NCI-H1930 (cell line): Measurements from ENCODE around the gene EEF2KMT.
"Not testable (repeated sequence)": the region's sequence is repeated elsewhere in the genome, so short reads cannot be mapped to it uniquely, and the experiment has no call there.

Experiments
- DNase-seq, 2 experiments: peaks; one replicate each; lab custom pipeline; 2025; lab: John Stamatoyannopoulos, UW

EEF2KMT gene

DNA sequence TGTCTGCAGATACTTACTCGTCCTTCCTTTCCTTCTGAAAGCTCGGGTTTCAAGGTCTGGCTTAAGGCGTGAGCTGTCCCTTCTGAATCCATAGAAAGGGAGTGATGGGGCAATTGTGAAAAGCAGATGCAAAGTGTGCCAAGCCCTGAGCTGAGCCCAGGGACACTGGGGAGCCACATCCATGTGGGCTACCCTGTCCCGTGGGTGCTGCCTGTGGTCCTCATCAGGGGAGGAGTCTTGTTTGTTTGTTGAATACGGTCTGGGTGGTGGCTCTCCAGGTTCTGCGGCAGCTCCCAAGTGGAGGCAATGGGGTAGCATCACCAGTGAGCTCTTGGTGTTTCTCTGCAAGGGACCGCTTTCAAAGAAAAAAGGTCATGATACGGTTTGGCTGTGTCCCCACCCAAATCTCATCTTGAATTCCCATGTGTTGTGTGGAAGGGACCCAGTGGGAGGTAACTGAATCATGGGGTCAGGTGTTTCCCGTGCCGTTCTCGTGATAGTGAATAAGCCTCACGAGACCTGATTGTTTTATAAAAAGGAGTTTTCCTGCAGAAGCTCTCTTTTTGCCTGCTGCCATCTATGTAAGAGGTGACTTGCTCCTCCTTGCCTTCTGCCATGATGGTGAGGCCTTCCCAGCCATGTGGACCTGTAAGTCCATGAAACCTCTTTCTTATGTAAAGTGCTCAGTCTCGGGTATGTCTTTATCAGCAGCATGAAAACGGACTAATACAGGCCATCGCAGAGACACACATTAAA, 27.0 kb downstream of the EEF2KMT start:
- DNase-seq = no peak

DNA sequence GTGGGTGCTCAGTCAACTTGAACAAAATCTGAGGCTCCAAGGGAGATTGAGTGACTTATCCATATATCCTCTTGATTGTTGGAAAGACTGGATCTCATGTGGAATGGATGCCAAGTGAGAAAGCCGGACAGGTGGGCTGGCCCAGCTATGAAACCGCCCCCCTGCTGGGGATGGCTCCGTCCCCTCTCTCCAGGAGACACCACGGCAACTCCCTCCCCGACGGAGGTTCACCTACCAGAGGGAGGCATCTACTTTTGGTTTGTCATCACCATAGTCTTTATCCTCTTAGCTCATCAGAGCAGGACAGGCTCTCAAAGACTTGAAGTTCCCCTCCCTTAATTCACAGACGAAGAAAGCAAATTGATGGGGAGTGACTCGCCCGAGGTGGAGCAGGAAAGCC, 27.7 kb downstream of the EEF2KMT start:
- no peak for DNase-seq

DNA sequence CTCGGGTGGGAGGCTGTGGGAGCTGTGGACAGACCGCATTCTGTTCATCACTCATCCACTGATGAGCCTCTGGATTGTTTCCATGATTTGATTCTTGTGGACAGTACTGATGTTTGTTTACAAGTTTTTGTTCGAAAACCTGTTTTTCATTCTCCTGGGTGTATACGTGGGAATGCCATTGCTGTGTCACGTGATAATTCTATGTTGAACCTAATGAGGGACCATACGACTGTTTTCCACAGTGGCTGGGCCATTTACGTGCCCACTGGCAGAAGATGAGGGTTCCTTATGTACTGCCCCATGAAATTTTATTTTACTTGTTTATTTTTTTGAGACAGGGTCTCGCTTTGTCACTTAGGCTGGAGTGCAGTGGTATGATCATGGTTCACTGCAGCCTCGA, 28.5 kb downstream of the EEF2KMT start:
- no peak for DNase-seq

DNA sequence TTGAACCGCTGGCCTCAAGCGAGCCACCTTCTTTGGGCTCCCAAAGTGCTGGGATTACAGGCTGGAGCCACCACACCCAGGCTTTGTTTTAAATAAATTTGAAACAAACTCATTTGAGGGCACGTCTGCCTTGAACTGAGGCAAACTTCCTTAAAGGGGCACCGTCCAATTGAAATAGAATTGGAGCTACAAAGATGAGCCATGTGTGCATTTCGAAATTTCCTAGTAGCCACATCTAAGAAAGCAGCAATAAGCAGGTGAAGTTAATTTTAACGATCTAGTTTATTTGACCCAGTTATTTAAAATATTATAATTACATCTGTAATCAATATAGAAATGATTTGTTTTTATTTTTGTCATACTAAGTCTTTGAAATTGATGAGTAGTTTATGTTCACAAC, 31.1 kb downstream of the EEF2KMT start:
- DNase-seq = no peak

DNA sequence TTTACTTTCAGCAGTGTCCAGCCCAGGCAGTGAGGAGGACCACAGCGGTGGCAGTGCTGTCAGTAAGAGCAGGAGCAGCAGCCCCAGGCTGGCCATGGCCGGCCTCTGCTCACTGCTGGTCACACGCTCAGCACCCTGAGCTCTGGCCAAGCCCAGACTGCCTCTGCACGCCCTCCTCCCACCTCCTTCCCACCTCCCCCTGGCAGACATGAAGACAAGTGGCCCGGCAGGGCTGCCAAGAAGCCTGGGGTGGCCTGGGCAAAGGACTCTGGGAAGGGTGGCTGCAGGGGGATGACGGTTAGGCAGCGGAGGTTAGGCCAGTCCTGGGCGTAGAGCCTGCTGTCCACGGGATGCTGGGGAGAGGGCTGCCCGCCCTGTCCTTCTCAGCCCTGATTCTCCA, 31.8 kb downstream of the EEF2KMT start, which contains the start of gene C16orf89:
Gene C16orf89, minus strand, starts transcription at position 144 of the 400 bp plus-strand sequence. Its CDS starts 48 bp downstream, at position 96.
- DNase-seq = no peak

- DNase-seq = no peak
Measured at GRCh38 chr16:5065326-5065725, 32.3 kb downstream of the EEF2KMT start.

GRCh38 chr16:5064915-5065314, 32.7 kb downstream of the EEF2KMT start:
- DNase-seq = no peak

DNA sequence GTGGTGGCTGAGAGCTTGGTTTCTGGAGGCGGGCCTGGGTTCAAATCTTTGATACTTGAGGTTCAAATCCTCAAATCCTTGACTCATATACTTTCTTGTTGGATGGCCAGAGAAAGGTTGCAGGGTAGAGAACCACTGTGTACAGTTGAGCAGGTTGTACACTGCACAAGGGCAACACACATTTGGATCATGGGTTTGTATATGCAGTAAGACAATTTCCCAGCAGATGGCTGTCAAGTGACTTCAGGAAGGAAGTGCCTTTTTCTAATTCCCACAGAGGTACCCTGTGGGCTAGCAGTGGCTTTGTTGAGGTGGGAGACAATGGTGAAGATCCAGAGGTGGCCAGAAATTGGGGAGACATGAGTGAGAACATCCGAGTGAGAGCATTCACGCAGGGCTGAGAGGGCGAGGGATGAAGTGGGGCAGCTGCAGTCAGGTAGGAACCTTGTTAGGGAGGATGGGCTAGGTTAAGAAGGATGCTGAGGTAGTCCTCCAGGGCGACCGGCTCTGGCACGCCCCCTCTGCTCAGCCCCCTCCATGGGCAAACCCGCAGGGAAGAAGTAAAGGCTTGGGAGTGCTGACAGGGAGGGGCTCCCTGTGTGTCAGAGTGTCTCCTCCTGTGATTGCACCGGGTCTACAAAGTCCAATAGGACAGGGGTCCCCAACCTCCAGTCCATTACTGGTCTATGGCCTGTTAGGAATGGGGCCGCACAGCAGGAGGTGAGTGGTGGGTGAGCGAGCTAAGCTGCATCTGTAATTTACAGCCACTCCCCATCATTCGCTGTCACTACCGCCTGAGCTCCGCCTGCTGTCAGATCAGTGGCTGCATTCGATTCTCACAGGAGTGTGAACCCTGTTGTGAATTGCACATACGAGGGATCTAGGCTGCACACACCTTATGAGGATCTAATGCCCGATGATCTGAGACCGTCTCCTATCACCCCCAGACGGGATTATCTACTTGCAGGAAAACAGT, 34.5 kb downstream of the EEF2KMT start:
- peak in 1 of 2 experiments; percentile 15 for DNase-seq

- no peak for DNase-seq
Measured at GRCh38 chr16:5062051-5062450, 35.5 kb downstream of the EEF2KMT start.

DNA sequence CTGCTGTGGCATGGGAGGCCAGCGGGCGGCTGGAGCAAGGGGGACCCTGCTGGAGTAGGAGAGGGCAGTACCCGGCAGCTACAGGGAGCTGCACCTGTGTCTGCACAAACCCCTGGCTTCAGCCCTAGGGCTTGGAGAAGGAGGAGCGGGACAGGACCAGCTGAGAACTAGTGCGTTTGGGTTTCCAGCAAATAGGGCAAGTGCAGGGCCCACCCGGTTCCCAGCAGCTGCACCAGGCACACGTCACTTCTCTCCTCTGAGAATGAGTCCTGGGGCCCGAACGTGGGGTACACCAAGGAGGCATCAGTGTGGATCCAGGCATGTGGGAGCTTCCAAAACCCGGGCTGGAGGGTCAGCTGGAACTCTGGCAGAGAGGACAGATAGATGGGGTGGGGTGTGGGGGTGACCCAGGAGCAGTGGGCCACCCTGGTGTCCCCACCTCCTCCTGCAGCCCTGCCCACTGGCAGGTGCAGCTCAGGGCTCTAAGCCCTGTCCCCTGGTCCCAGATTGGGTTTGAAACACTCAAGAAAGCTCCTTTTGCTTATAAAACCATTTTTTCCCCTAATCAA, 37.4 kb downstream of the EEF2KMT start:
- no peak for DNase-seq

DNA sequence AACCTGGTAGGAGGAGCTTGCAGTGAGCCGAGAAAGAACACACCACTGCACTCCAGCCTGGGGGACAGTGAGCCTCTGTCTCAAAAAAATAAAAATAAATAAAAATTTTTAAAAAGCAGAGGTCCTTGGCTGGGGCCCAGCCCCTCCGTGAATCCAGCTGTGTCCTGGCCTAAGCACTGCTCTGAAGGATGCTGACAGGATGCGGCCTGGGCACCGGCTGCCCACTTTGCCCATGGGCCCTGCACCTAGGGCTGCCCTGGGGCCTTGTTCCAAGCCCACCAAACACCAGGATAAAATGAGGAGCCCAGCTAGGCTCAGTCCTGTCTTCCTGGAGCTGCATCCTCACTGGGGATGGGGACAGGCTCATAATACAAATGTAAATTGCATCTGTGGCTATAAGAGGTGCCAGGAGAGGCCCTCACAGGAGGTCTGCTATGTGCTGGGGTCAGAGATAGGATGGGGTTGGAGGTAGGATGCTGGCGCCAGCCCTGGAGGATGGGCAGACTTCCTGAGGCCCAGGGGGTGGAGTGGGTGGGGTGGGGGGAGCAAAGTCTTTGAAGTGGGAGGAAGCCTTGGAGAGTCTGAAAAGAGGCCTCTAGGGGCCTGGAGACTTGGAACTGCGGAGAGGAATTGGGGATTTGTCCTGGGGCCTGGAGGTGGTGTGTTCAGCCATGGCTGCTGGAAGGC, 38.1 kb downstream of the EEF2KMT start:
- no peak for DNase-seq

GRCh38 chr16:5058476-5058875, 39.1 kb downstream of the EEF2KMT start:
- no peak for DNase-seq

GRCh38 chr16:5056352-5056751, 41.2 kb downstream of the EEF2KMT start:
- DNase-seq = peak; percentile 17 to 33

GRCh38 chr16:5054876-5055865, 42.4 kb downstream of the EEF2KMT start:
- no peak for DNase-seq

GRCh38 chr16:5046914-5047313, 50.7 kb downstream of the EEF2KMT start:
- no peak for DNase-seq

DNA sequence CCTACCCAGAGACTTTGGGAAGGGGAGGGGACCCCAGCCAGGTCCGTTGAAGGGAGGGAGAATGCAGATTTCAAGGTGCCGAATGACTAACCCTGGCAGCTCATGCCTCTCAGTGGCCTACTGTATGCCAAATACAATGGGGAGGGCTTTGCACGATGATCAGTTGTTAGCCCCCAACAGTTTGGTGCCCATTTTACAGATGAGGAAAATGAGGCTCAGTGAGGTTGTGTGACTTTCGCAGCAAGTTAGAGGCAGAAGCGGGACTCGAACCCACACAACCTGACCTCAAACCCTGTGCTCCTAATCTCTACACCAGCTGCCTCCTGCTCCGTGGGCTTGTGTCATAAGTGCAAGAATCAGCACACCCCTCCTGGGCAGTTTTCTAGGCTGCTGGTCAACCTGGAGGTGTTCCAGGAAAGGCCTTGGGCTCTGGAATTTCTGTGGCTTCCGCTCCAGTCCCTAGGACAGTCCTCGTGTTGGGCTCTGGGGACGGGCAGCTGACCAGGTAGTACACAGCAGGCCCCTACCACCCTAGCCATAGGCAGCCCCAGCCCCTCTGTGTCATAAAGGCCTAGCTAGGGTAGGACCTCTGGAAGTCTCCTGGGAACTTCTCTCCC, 52.0 kb downstream of the EEF2KMT start:
- DNase-seq = no peak

GRCh38 chr16:5044581-5044980, 53.0 kb downstream of the EEF2KMT start:
- not testable (repeated sequence) for DNase-seq

GRCh38 chr16:5044011-5044540, 53.5 kb downstream of the EEF2KMT start:
- DNase-seq = no peak

DNA sequence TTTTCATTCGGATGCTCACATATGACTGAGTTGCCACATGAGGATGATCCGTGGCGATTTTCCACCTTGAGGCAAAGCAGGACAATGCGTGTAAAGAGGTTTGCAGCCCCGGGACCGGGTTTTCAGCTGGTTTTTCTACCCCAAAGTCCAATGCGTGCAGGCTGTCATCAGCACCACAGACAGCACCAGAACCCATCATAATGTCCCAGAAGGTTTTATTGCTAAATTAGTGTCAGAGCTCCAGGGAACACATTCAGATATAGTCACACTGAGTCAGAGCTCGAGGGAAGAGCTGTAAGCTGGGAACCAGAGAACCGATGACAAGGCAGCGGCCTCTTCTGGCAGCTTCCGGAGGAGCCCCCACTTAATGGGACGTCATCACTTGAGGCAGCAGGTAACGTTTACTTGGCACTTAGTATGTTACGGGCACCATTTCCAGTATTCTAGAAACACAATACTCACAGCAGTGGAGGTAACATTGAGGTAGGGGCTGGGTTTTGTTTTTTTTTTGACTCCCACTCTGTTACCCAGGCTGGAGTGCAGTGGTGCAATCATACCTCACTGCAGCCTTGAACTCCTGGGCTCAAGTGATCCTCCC, 54.9 kb downstream of the EEF2KMT start:
- no peak for DNase-seq
